Suppressor macrophage (primary cell): ENCODE data around the gene DCDC2C.

Experiments used
- DNase-seq, 4 experiments: peaks; one replicate each; pipeline ENCODE4 v3.0.0-alpha.2; 2020 to 2022

Gene DCDC2C

GRCh38 chr2:3747032-3747654 lies 43.8 kb downstream of the DCDC2C start:
- no peak for DNase-seq

GRCh38 chr2:3747826-3748225 lies 44.5 kb downstream of the DCDC2C start:
- no peak for DNase-seq

GRCh38 chr2:3749201-3749600 lies 45.8 kb downstream of the DCDC2C start:
- DNase-seq = no peak

- no peak for DNase-seq
Observed at GRCh38 chr2:3751251-3751650, 47.9 kb downstream of the DCDC2C start.

GRCh38 chr2:3751806-3752205 lies 48.4 kb downstream of the DCDC2C start:
- DNase-seq = no peak

- no peak for DNase-seq
Observed at GRCh38 chr2:3752376-3752775, 49.0 kb downstream of the DCDC2C start.

GRCh38 chr2:3753561-3753960 lies 50.2 kb downstream of the DCDC2C start:
- DNase-seq = no peak

- no peak for DNase-seq
Observed at GRCh38 chr2:3754280-3754679, 50.9 kb downstream of the DCDC2C start.

GRCh38 chr2:3754795-3755194 lies 51.4 kb downstream of the DCDC2C start:
- DNase-seq = no peak

GRCh38 chr2:3755277-3755676 lies 51.9 kb downstream of the DCDC2C start:
- no peak for DNase-seq

- no peak for DNase-seq
Observed at GRCh38 chr2:3756306-3756705, 52.9 kb downstream of the DCDC2C start.

GRCh38 chr2:3758906-3759305 lies 55.5 kb downstream of the DCDC2C start:
- DNase-seq = no peak

- no peak for DNase-seq
Observed at GRCh38 chr2:3759331-3759730, 56.0 kb downstream of the DCDC2C start.

GRCh38 chr2:3759761-3760160 lies 56.4 kb downstream of the DCDC2C start:
- DNase-seq = no peak

- no peak for DNase-seq
Observed at GRCh38 chr2:3761272-3761671, 57.9 kb downstream of the DCDC2C start.

GRCh38 chr2:3762771-3763447 lies 59.5 kb downstream of the DCDC2C start:
- no peak for DNase-seq

GRCh38 chr2:3766824-3767223 lies 63.4 kb downstream of the DCDC2C start:
- no peak for DNase-seq

GRCh38 chr2:3768960-3769765 lies 65.8 kb downstream of the DCDC2C start:
- no peak for DNase-seq

GRCh38 chr2:3769766-3770165 lies 66.4 kb downstream of the DCDC2C start:
- DNase-seq = no peak

GRCh38 chr2:3770724-3771415 lies 67.5 kb downstream of the DCDC2C start:
- DNase-seq = no peak

- no peak for DNase-seq
Observed at GRCh38 chr2:3771576-3771975, 68.2 kb downstream of the DCDC2C start.

GRCh38 chr2:3774336-3774735 lies 71.0 kb downstream of the DCDC2C start:
- DNase-seq = no peak

- no peak for DNase-seq
Observed at GRCh38 chr2:3776311-3776710, 72.9 kb downstream of the DCDC2C start.
